Right lung (tissue), 5 donors: ENCODE data around the gene H2BW2. TPM values are rescaled to one million over a fixed set of nuclear protein-coding genes. Genes with fewer than 3 reads are reported as not detected.

ENCODE experiments used
- polyA plus RNA-seq, 5 donors: library from polyadenylated mRNA; unstranded; fragments of 120-200 nt; gene quantifications; one replicate each; pipeline versions ENCODE4 v1.2.1 to v1.2.3, GENCODE V29; 2013; ENCODE audit warnings: inconsistent platforms in 1 of 5, low replicate concordance in 1 of 5; ENCODE audit not compliant: insufficient read length in 5 of 5, insufficient read depth in 1 of 5

Gene H2BW2
- polyA plus RNA-seq, 5 donors = 1.3 to 2.3 (median 1.6) TPM

Other genes starting within 250 kb of the H2BW2 start
- 1 to 10 TPM; 2.7 to 3.6 (median 3.1) TPM for gene RAB9B, start 207.7 kb upstream of the H2BW2 start, polyA plus RNA-seq
- gene TMSB15B, start 77.3 kb upstream of the H2BW2 start, polyA plus RNA-seq = 10 to 100 TPM; 23.8 to 43.9 (median 31.7) TPM
- not detected for gene H2BW1, start 26.2 kb upstream of the H2BW2 start, polyA plus RNA-seq
- gene TMSB15C, start 36.3 kb downstream of the H2BW2 start, polyA plus RNA-seq = 10 to 100 TPM; 16.6 to 31.9 (median 20.6) TPM
- 1 to 10 TPM; 3.8 to 6.7 (median 4.8) TPM for gene ZCCHC18, start 72.6 kb downstream of the H2BW2 start, polyA plus RNA-seq
- 10 to 100 TPM in 4 of 5 donors, 1 to 10 TPM in 1; 7.5 to 17.6 (median 14.2) TPM for gene SLC25A53, start 117.1 kb downstream of the H2BW2 start, polyA plus RNA-seq
- gene FAM199X, start 126.5 kb downstream of the H2BW2 start, polyA plus RNA-seq = 10 to 100 TPM; 19.1 to 30.4 (median 25.5) TPM
- gene ESX1, start 215.0 kb downstream of the H2BW2 start, polyA plus RNA-seq = not detected